ENCODE data around the gene SPINT4.

Gene SPINT4

GRCh38 chr20:45765307-45765875 is 43.2 kb downstream of the SPINT4 start:
- DNase-seq (ENCODE audit: low read depth), result no peak

DNA sequence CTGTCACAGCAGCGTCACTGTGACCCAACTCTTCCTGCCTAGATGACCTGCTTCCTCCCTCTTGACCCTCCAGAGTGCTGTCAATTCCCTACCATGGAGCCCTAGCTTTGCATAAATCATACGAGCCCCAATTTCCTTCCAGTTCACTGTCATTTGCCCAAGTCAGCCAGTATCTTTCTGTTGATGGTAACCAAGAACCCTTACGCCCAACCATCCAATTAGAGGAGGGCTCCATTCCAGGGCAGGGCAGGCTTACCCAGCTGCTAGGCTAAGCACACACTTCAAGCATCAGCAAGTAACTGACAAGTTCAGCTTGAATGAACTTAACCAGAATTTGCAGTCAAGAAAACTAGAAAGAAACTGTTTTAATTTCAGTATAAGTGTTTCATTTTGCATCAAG is 43.8 kb downstream of the SPINT4 start:
- no peak for DNase-seq (ENCODE audit: low read depth)

DNA sequence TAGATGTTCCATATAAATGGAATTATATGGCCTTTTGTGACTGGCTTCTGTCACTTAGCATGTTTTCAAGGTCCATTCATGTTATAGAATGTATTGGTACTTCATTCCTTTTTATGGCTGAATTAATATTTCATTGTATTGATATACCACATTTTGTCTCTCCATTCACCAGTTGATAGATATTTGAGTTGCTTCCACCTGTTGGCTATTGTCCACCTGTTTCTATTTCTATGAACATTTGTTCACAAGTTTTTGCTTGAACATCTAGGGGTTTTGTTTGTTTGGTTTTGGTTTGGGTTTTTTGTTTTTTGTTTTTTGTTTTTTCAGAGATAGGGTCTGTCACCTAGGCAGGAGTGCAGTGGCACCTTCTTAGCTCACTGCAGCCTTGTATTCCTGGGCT is 46.3 kb downstream of the SPINT4 start:
- DNase-seq (ENCODE audit: low read depth), result no peak

GRCh38 chr20:45771182-45771759 is 49.1 kb downstream of the SPINT4 start:
- DNase-seq (ENCODE audit: low read depth), result peak; percentile 66

DNA sequence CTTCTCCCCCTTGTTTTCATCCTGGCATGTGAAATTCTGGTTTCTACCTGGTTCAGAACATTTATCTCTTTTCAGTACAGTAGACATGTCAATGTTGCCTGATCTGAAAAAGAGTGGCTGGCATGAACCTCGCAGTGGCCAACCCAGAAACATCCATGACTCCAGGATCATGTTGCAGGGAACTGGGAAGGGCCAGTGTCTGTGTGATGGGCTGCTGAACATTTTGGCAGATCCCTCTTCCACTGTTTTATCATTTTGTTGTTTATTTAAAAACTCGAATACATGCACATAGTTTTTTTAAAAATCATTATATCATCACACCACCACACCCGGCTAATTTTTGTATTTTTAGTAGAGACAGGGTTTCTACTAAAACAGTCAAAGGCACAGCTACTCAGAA is 50.5 kb downstream of the SPINT4 start:
- DNase-seq (ENCODE audit: low read depth), result no peak

- no peak for DNase-seq (ENCODE audit: low read depth)
These were observed 52.8 kb downstream of the SPINT4 start for GRCh38 chr20:45774945-45775344.

DNA sequence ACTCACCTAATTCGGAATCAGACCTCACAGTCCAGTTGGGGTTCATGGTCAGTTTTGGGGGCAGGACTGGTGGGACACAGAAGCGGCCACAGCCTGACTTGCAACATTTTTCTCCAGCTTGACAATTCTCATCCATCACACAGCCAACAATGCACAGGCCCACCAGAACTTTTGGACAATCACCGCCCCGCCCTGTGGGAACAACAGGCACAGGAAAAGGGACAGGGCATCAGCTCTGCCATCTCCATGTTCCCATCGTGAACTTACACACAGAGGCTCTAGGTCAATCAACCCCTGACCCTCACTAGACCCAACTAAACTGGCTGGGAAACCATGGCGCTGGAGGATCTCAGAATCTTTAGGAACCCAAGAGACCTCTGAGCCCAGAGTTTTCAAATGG is 53.3 kb downstream of the SPINT4 start:
- DNase-seq (ENCODE audit: low read depth), result no peak
